HG03457 (cell line): ENCODE results near the gene HOXC5.

Experiments used
- ATAC-seq: cut with Tn5 transposase; IDR thresholded peaks from one replicate; pipeline ENCODE4 v1.9.1; 2021; ENCODE audit warnings: moderate number of reproducible peaks; ENCODE audit not compliant: unreplicated experiment

HOXC5 gene

GRCh38 chr12:54019091-54019811 lies 13.6 kb upstream of the HOXC5 start:
- ATAC-seq, result no peak

DNA sequence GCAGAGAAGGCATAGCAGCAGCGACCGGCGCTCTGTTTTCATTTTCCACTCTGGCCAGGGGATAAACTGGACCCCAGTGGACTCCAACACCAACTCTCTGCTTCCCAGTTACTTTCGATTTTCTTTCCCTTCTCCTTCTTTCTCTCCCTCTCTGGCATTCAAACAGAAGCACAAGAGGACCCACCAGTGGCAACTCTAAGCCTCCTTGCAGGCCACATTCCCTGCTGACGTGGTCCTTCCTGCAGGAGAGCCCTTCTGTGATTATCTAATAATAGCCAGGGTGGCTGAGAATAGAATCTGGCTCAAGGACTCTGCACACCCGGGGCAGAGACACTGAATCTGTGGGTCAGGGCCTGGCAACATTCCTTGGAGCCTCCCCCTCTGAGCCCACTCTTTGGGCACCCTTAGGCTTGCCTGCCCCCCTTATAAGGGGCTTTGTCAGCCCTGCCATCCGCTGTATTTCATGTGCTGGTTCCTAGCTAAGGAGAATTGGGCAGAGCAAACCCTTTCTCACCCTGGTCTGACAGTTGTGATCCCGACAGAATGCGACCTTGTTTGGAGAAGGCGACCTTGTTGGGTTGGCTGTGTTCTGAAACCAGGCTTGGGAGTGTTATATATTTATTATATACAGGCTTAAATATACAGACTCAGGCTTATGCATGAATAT lies 12.8 kb upstream of the HOXC5 start:
- ATAC-seq, result no peak

DNA sequence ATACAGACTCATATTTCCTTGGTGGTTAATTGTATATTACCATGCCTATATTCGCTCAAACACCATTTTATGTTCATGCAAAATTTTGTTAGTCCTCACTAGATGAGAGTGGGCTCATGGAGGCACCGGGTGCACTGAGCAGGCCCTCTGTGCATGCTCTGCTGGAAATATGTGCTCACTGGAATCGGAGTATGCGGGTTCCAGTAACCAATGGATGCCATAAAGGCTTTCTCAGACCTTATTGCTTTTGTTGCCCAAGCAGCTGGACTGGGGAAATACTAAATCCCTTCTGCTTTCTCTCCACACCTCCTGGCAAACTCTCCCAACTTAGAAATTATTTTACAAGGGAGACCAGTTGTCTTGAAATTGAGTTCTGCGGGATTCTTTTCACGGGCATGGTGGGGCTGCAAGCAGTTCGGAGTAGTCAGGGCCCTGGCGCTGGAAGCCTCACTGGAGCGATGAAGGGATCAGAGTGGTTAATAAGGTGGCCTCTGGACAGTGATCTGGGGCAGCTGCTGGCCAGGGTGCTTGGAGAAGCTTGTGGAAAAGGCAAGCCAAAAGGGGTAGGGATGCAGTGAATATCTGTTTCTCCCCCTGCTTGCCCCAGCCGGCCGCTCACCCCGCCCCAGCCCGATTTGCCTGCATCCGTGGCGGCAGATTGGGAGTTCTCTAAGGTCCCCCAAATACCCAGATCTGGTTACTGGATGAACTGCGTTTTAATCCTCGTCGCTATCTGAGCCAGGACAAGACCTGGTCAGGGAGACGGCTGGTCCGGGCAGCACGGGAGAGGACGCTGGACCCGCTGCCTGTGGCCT lies 12.1 kb upstream of the HOXC5 start:
- ATAC-seq, result no peak

- ATAC-seq, result no peak
These were observed 11.3 kb upstream of the HOXC5 start for GRCh38 chr12:54021432-54022013.

DNA sequence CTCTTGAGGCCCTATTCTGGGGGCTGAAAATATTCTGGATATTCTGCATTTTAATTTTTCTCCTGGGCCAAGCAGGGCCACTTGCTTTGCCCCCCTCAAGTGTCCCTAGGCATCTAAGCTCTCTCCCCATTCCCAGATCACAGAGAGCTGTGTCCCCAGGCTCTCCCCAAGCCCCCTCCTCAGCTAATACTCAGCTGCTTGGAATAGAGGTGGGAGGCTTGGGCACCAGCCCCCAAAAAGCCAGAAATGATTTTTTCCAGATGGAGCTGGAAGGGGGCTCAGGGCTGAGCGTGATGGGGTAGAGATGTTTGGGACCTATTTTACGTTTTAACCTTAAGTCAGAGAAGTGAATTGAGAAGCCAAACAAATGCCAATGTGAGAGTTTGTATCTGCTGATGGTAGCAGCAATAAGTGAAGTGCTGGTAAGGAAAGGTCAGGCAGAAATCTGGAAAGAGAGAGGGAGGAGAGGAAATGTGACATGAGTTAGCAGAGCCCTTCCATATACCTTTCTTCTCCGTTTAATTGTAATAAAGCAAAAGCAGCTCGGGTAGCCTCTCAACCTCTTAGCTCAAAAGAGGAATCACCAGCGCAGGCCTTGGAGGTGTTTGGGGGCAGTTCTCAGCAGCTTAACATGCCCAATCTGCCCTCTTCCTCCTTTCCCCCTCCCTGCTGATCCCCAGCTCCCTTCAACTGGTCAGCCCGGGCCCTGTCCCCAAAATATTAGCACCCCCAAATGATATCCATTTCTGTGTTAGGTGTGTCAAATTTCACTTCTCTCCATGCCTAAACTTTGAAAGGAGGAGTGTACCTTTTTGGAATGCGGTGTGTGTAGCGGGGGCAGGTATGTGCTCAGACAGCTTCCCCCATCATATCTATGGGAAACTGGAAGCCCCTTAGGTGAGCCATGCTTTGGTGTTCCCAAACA lies 9.6 kb upstream of the HOXC5 start:
- ATAC-seq, result no peak

DNA sequence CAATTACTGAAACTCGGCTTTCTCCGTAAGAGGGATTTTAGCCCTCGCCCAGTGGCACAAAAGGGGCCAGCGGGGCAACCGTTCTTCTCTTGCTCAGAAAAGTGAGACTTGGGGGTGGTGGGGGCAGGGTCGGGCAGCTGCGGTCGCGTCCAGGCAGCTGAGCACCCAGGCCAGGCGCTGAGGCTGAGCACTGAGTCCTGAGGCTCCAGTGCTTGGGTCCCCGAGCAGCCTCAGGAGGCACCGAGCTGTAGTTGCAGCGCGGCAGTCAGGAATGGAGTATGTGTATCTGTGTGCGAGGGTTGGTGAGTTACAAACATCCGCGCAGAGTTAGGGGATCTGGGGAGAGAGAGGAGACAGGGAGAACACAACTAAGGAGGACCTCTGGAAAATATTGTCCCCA lies 8.7 kb upstream of the HOXC5 start:
- no peak for ATAC-seq

DNA sequence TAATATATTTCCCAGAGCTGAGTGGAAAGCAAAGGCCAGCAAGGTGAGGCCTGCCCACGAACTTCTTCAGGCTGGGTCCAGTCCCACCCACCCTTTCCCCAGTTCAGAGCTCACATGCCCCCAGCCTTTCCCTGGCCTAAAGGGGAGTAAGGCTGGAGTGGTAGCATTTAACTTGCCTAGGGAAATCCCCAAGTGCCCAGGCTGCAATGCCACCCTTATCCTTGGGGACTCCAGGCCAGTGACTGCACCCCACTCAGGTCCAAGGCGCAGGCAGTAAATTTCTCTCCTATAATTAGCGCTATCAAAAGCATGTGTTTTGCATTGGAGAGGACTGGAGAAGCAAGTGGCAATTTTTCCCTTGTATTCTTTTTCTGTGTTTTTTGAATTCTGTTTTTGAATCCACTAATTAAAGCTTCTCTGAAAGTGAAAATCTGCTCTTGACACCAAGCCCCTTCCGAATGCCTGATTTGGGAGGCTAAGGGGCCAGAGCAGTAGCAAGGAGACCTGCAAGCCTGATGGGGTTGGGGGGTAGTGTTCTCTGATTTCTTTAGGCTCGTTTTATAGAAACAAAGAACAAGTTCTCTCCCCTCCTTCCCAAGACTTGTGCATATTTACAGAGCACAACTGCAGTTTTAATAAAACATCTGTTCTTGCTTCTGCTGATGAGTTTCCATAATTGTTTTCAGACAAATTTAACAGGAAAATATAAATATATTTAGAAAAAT lies 8.1 kb upstream of the HOXC5 start:
- ATAC-seq, result no peak

GRCh38 chr12:54025499-54026405 lies 7.1 kb upstream of the HOXC5 start:
- no peak for ATAC-seq

DNA sequence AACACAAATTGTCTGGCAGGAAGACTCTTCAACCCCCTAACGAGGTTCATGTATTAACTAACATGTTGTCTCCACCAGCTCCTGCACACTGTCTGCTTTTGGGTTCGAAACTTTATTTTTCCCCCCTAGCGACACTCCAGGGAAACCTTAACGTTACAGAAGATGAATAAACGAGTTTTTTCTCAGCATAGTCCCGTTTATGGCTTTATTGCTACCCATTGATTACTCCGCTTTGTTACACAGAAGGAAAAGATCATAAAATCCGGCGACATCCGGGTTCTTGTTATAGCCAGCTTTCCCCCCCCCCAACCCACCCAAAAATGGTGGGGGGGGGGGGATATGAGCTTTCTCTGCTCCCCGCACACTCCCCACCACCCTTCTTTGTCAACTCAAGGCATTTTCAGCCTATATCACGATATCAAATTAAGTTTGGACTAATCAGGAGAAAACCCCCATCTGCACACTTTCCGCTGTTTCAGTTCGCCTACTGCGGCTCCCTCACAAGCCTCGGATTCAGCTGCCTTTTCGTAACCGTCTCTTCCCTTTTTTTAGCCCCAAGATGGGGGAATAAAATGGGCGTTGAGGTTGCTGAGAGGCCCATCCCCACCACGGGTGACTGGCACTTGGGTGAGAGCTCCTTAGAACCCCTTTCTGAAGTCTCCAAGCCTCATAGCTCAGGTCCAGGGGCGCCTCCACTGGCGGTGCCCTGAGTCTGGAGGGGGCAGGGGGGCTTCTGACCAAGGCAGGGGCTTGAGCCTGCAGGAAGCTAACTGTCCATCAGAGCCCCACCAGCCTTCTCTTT lies 6.0 kb upstream of the HOXC5 start:
- no peak for ATAC-seq

GRCh38 chr12:54027442-54027786 lies 5.4 kb upstream of the HOXC5 start:
- no peak for ATAC-seq

DNA sequence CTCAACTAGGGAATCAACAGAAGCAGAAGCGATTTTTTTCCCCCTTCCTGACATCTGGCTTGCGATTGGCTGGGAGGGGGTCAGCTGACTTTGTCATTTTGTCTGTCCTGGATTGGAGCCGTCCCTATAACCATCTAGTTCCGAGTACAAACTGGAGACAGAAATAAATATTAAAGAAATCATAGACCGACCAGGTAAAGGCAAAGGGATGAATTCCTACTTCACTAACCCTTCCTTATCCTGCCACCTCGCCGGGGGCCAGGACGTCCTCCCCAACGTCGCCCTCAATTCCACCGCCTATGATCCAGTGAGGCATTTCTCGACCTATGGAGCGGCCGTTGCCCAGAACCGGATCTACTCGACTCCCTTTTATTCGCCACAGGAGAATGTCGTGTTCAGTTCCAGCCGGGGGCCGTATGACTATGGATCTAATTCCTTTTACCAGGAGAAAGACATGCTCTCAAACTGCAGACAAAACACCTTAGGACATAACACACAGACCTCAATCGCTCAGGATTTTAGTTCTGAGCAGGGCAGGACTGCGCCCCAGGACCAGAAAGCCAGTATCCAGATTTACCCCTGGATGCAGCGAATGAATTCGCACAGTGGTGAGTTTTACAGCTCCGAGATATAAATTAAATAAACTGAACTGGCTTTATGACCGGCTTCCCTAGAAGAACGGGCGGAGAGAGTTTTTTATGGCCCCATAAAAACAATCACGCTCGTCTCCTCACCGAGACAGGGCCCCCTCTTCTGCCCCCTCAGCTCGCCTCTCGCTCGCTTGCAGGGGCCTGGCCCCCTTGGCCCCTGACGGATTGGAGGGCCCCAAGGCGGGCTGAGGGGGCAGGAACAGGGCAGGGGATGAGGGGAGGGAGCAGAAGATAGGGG lies 4.3 kb upstream of the HOXC5 start, which contains the start of gene HOXC6:
TSS of gene HOXC6 (plus strand) at position 127 of the 888 bp plus-strand sequence. CDS start at position 209, 82 bp downstream.
- ATAC-seq, result no peak

DNA sequence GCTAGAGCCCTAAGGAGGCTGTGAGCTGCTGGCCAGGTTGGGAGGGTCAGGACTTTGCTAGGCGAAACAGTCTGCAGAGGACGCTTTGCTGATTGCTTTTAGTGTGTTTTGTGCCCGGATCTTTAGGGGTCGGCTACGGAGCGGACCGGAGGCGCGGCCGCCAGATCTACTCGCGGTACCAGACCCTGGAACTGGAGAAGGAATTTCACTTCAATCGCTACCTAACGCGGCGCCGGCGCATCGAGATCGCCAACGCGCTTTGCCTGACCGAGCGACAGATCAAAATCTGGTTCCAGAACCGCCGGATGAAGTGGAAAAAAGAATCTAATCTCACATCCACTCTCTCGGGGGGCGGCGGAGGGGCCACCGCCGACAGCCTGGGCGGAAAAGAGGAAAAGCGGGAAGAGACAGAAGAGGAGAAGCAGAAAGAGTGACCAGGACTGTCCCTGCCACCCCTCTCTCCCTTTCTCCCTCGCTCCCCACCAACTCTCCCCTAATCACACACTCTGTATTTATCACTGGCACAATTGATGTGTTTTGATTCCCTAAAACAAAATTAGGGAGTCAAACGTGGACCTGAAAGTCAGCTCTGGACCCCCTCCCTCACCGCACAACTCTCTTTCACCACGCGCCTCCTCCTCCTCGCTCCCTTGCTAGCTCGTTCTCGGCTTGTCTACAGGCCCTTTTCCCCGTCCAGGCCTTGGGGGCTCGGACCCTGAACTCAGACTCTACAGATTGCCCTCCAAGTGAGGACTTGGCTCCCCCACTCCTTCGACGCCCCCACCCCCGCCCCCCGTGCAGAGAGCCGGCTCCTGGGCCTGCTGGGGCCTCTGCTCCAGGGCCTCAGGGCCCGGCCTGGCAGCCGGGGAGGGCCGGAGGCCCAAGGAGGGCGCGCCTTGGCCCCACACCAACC lies 3.1 kb upstream of the HOXC5 start:
- no peak for ATAC-seq

DNA sequence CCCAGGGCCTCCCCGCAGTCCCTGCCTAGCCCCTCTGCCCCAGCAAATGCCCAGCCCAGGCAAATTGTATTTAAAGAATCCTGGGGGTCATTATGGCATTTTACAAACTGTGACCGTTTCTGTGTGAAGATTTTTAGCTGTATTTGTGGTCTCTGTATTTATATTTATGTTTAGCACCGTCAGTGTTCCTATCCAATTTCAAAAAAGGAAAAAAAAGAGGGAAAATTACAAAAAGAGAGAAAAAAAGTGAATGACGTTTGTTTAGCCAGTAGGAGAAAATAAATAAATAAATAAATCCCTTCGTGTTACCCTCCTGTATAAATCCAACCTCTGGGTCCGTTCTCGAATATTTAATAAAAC lies 2.4 kb upstream of the HOXC5 start:
- ATAC-seq, result no peak

GRCh38 chr12:54030889-54031471 lies 1.9 kb upstream of the HOXC5 start:
- ATAC-seq, result no peak

DNA sequence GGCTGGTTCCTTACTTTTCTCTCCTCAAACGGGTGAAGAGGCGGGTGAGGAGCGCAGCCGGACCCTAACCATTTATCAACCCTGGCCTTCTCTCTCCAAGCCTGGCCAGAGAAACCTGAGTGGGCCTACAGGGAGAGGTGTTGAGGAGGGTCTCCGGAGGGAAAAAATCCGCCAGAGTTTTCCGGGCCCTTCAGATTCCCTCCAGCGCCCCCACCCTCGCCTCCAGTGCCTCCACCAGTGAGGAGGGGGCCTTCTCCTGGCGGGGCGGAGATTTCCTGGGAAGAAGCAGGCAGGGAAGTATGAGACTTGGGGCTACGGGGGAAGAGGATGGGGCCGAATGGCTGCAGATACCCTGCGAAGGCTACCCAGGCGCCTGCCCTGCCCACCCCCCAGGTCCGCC lies 1.4 kb upstream of the HOXC5 start:
- ATAC-seq, result no peak
